ENCODE measurements around the gene CARD6.
"Not testable (repeated sequence)": the region's sequence is repeated elsewhere in the genome, so short reads cannot be mapped to it uniquely, and the experiment has no call there.

CARD6 gene

DNA sequence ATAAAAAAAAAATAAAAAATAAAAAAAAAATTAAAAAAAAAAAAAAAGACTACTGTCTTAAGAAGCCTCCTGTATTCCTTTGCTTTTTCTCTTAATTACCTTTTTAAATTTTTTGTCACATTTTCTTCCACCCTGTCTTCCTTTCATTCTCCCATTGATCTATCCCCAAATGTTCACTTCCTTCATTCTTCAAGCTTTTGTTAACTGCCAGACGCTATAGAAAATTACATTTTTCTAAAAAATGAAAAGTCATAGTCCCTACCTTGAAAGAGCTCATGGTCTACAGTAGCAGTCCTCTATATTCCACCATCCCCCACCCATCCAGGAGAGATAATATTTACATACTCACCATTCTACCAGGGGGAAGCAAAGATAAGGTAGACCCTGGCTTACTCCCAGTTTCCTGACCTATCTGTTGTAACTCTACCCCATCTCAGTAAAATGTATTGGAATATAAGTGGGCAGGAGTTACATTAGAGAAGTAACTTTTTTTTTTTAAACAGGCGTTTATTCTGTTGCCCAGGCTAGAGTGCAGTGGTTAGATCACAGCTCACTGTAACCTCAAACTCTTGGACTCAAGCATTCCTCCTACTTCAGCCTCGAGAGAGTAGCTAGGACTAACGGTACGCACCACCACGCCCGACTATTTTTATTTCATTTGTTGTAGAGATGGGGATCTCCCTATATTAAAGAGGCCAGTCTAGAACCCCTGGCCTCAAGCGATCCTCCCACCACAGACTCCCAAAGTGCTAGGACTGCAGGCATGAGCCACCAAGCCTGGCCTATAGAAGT is 39.2 kb upstream of the CARD6 start:
- no peak overlapping the region for H3K4me2 ChIP-seq (ENCODE audit: low read length)
- no peaks in the 10 kb centered on the region for H3K9me3 ChIP-seq (ENCODE audit: control insufficient read depth, low read length)
- H2AFZ ChIP-seq, result no peak overlapping the region
- no peaks in the 10 kb centered on the region for H3K27me3 ChIP-seq (ENCODE audit: control insufficient read depth, insufficient read depth, low read length)
- no peak for TF ChIP-seq CTCF (IDR thresholded peaks at IDR 0.05)
- H3K27ac ChIP-seq, result no peak overlapping the region
- H3K9ac ChIP-seq, result no peak overlapping the region
- H3K79me2 ChIP-seq, result no peaks in the 10 kb centered on the region
- H3K36me3 ChIP-seq (ENCODE audit: control insufficient read depth, insufficient read depth, low read length), result no peaks in the 10 kb centered on the region
- no peaks in the 10 kb centered on the region for H3K4me1 ChIP-seq
- no peak overlapping the region for H3K4me3 ChIP-seq (ENCODE audit: low read depth, low read length)

GRCh38 chr5:40812125-40812524 is 29.0 kb upstream of the CARD6 start:
- Histone ChIP-seq H3K4me3 (ENCODE audit: low read depth, low read length) (no peak overlapping the region), H3K9ac (no peak overlapping the region), H3K79me2 (no peaks in the 10 kb centered on the region), H3K27ac (no peak overlapping the region), H3K36me3 (ENCODE audit: control insufficient read depth, insufficient read depth, low read length) (no peaks in the 10 kb centered on the region), H3K9me3 (ENCODE audit: control insufficient read depth, low read length) (no peaks in the 10 kb centered on the region), H3K4me1 (no peaks in the 10 kb centered on the region), H3K4me2 (ENCODE audit: low read length) (no peak overlapping the region), H3K27me3 (ENCODE audit: control insufficient read depth, insufficient read depth, low read length) (no peaks in the 10 kb centered on the region), H2AFZ (no peak overlapping the region)
- no peak for TF ChIP-seq CTCF (IDR thresholded peaks at IDR 0.05)

- no peaks in the 10 kb centered on the region for H3K27me3 ChIP-seq (ENCODE audit: control insufficient read depth, insufficient read depth, low read length)
- H3K4me3 ChIP-seq (ENCODE audit: low read depth, low read length), result no peak overlapping the region
- H2AFZ ChIP-seq, result no peak overlapping the region
- no peak overlapping the region for H3K27ac ChIP-seq
- no peaks in the 10 kb centered on the region for H3K79me2 ChIP-seq
- TF ChIP-seq CTCF (IDR thresholded peaks at IDR 0.05), result no peak
- H3K4me1 ChIP-seq, result no peaks in the 10 kb centered on the region
- no peaks in the 10 kb centered on the region for H3K36me3 ChIP-seq (ENCODE audit: control insufficient read depth, insufficient read depth, low read length)
- H3K9ac ChIP-seq, result no peak overlapping the region
- no peaks in the 10 kb centered on the region for H3K9me3 ChIP-seq (ENCODE audit: control insufficient read depth, low read length)
- no peak overlapping the region for H3K4me2 ChIP-seq (ENCODE audit: low read length)
Measured at GRCh38 chr5:40813698-40814281, 27.4 kb upstream of the CARD6 start.

GRCh38 chr5:40823459-40823858 is 17.7 kb upstream of the CARD6 start:
- H3K4me1 ChIP-seq, result no peaks in the 10 kb centered on the region
- TF ChIP-seq CTCF (IDR thresholded peaks at IDR 0.05), result no peak
- no peak overlapping the region for H2AFZ ChIP-seq
- H3K9ac ChIP-seq, result no peak overlapping the region
- no peaks in the 10 kb centered on the region for H3K36me3 ChIP-seq (ENCODE audit: control insufficient read depth, insufficient read depth, low read length)
- no peaks in the 10 kb centered on the region for H3K27me3 ChIP-seq (ENCODE audit: control insufficient read depth, insufficient read depth, low read length)
- no peaks in the 10 kb centered on the region for H3K9me3 ChIP-seq (ENCODE audit: control insufficient read depth, low read length)
- H3K79me2 ChIP-seq, result no peaks in the 10 kb centered on the region
- H3K27ac ChIP-seq, result no peak overlapping the region
- H3K4me3 ChIP-seq (ENCODE audit: low read depth, low read length), result no peak overlapping the region
- H3K4me2 ChIP-seq (ENCODE audit: low read length), result no peak overlapping the region

- not testable (repeated sequence) for H3K27me3 ChIP-seq (ENCODE audit: control insufficient read depth, insufficient read depth, low read length); H3K9me3 ChIP-seq (ENCODE audit: control insufficient read depth, low read length); H3K4me2 ChIP-seq (ENCODE audit: low read length); H3K79me2 ChIP-seq; H3K36me3 ChIP-seq (ENCODE audit: control insufficient read depth, insufficient read depth, low read length); H3K4me3 ChIP-seq (ENCODE audit: low read depth, low read length); H3K9ac ChIP-seq; H3K27ac ChIP-seq; H2AFZ ChIP-seq; H3K4me1 ChIP-seq
Measured at GRCh38 chr5:40825461-40826043, 15.6 kb upstream of the CARD6 start.

Measured in parathyroid adenoma (tissue), 2 donors.